22Rv1 (cell line): ENCODE measurements around the gene ZFP69B.
A peak's percentile ranks its signal among the peaks of the same experiment; 100 is the strongest.

Source experiments
- H3K27ac ChIP-seq: fragments of 450-650 bp; 2 replicates; pipeline ENCODE4 v1.5.1; 2017
- ZFX ChIP-seq: fragments of 450-650 bp; IDR thresholded peaks from 2 replicates; pipeline ENCODE4 v1.6.1; 2017; ENCODE audit warnings: antibody characterized with exemption, borderline replicate concordance
- TF ChIP-seq, protein P1 (sequence below): fragments of 450-650 bp; IDR thresholded peaks from 2 replicates; pipeline ENCODE4 v1.5.1; 2017; ENCODE audit warnings: mild to moderate bottlenecking

ZFP69B gene

DNA sequence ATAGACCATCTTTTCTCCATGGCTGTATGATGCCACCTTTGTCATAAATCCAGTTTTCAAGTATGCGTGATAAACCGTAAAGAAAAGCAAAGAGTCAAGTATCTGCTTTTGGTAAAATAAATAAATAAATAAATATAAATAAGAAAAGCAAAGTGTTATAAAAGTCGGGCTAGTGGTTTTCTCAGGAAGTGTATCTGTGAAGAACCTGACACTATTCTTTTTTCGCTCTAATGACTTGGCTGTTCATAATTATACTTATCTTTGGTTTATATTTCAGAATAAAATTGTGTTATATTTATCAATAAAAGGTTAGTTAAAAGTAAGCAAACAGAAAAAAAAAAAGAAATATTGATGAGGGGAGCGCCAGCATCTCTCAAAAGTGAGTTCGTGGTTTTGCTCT, 57.7 kb downstream of the ZFP69B start:
- TF ChIP-seq, protein P1, sequence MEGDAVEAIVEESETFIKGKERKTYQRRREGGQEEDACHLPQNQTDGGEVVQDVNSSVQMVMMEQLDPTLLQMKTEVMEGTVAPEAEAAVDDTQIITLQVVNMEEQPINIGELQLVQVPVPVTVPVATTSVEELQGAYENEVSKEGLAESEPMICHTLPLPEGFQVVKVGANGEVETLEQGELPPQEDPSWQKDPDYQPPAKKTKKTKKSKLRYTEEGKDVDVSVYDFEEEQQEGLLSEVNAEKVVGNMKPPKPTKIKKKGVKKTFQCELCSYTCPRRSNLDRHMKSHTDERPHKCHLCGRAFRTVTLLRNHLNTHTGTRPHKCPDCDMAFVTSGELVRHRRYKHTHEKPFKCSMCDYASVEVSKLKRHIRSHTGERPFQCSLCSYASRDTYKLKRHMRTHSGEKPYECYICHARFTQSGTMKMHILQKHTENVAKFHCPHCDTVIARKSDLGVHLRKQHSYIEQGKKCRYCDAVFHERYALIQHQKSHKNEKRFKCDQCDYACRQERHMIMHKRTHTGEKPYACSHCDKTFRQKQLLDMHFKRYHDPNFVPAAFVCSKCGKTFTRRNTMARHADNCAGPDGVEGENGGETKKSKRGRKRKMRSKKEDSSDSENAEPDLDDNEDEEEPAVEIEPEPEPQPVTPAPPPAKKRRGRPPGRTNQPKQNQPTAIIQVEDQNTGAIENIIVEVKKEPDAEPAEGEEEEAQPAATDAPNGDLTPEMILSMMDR = no peak
- no peak for TF ChIP-seq ZFX
- H3K27ac ChIP-seq = peak overlapping the region; percentile 48

- H3K27ac ChIP-seq = peak within 1 kb of the TSS; percentile 48
- TF ChIP-seq ZFX = no peak
- TF ChIP-seq, protein P1 = no peak
Observed at GRCh38 chr1:40508375-40509341, 58.4 kb downstream of the ZFP69B start, which contains the start of gene EXO5. EXO5 (plus strand) TSS chr1:40508767; CDS start chr1:40514545, 5,778 bp downstream.
